GM18505 (cell line): ENCODE measurements around the gene PLEKHG3.

Experiments used
- ATAC-seq: cut with Tn5 transposase; IDR thresholded peaks from one replicate; pipeline ENCODE4 v1.9.1; 2021; ENCODE audit not compliant: unreplicated experiment
- POLR2A ChIP-seq: IDR thresholded peaks from 4 replicates; pipeline ENCODE4 v1.6.1; 2011; ENCODE audit warnings: borderline replicate concordance; ENCODE audit not compliant: insufficient read depth, insufficient read length; ENCODE audit errors: extremely low read depth

The PLEKHG3 gene

DNA sequence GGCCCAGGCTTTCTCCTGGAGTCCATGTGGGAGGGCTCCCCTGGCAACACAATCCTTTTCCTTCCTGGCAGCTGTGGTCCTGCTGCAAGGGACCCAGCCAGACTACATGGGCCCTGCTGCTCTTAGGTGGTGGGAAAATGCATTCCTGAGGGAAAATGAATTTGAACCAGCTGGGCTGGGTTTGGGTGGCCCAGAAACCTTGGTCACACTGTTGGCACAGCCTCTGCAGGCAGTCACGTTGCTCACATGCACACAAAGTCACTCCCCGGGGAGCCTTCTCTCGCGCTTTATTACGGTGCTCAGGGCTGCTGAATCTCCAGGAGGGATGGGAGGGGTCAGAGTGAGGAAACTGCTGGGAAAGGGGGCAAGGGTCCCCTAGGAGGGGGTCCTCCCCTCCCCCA, 17.2 kb downstream of the PLEKHG3 start:
- no peak for TF ChIP-seq POLR2A
- ATAC-seq: no peak

DNA sequence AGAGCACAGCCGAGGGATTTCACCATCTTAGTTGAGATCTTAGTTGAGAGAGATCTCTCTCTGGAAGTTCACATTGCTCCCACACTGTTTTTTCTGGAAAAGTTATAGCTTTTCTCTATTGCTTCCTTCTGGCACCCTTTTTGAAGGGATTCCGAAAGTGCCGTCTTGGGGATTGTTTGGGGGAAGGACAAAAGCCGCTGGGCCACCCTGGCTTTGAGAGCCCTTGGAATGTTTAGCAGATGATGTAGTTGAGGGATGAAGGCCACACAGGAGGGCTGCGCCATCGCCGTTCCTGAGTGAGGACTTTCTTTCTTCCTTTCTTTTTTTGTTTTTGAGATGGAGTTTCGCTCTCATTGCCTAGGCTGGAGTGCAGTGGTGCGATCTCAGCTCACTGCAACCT, 17.7 kb downstream of the PLEKHG3 start:
- no peak for TF ChIP-seq POLR2A
- no peak for ATAC-seq

- TF ChIP-seq POLR2A: no peak
- ATAC-seq: no peak
Measured at GRCh38 chr14:64722842-64723447, 18.7 kb downstream of the PLEKHG3 start.

DNA sequence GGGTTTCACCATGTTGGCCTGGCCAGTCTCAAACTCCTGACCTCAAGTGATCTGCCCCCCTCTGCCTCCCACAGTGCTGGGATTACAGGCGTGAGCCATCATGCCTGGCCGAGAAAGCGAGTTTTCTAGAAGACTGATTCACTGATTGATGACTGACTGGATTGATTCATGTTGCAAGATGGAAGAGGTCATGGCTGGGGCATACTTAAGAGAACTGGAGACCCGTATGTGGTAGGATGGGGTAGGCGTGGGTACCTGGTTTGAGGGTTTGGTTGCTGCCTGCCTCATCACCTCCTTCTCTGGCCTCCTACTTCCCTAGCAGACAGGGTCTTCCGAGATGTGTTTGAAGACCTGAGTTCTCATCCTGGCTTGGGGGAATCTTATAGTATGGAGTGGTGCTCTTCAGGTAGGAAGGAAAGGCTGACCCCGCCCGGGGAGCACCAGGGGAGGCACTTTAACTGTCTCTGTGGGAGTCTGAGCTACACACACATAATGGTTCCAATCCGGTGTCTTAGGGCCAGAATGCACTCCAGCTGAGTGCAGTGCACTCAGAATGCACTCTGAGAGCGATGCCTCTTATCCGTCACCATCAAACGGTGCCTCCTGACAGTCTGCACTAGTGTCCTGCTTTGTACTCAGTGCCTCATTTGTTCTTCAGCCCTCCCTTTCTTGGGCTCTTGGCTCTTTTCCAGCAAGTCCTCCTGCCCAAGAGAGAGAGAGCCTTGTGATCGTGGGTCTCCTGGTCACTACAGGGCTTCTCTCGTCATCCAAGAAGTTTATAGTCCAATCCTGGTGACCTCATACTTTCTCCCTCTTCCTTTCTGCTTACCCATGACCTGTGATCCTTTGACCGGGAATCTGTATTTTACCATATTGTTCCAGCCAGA, 19.7 kb downstream of the PLEKHG3 start:
- no peak for TF ChIP-seq POLR2A
- no peak for ATAC-seq

GRCh38 chr14:64724578-64724930, 20.3 kb downstream of the PLEKHG3 start:
- no peak for TF ChIP-seq POLR2A
- no peak for ATAC-seq

GRCh38 chr14:64725261-64725815, 21.1 kb downstream of the PLEKHG3 start:
- ATAC-seq: no peak
- no peak for TF ChIP-seq POLR2A

DNA sequence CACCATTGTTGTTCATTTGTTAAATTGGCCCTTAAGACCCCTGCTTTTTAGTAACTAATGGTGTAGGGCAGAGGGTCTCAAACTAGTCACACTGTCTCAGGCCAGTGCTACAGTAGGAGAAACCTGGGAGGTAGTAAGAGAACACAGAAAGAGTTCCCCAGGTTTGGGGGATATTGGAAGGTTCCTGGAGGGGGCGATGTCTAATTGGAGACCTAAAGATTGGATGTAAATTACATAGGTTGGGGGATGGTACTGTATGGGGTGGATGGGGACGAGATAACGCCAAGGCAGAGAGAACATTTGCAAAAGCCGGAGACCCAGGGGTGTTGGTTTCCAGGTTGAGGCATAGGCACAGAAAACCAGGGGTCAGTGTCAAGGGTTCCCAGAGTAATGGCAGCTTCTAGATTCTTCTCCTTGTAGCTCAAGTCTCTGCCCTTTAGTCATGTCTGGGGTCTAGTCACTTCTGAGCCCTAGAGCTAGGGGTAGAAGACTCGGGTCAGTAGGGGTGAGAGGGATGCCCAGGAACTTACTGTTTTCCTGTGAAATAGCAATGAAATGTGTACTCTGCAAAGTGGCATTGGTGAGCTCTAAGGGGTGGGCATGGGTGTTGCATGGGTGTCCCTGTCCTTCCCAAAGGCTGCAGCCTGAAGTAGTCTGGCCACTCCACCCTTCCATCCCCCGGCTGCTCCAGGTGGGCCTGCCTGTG, 21.8 kb downstream of the PLEKHG3 start:
- TF ChIP-seq POLR2A: no peak
- ATAC-seq: no peak

DNA sequence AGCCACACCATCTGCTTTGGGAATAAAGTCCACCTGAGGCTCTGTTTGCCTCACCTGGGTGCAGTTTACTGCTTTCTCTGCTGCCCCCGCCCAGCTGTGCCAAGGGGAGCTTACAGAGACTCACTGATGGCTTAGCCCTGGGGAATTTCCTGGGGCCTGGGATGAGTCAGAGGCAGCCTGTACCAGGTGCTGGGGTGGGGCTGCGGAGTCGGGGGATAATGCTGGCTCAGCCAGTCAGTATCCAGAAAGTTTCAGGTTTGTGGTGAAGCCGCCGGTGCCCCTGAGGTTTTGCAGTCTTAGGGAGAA, 22.3 kb downstream of the PLEKHG3 start:
- ATAC-seq: no peak
- TF ChIP-seq POLR2A: no peak

DNA sequence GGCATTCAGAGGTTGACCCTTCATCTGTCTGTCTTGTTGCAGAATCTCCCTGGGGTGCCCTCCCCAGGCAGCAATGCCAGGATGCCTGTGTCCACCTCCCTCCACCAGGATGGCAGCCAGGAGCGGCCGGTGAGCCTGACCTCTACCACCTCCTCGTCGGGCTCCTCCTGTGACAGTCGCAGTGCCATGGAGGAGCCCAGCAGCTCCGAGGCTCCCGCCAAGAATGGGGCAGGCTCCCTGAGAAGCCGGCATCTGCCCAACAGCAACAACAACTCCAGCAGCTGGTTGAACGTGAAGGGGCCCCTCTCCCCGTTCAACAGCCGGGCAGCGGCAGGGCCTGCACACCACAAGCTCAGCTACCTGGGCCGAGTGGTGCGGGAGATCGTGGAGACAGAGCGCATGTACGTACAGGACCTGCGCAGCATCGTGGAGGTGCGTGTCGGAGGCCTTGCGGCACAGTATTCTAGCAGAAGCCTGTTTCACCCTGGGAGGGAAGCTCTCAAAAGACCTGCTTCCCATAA, 23.4 kb downstream of the PLEKHG3 start:
- no peak for TF ChIP-seq POLR2A
- ATAC-seq: no peak

DNA sequence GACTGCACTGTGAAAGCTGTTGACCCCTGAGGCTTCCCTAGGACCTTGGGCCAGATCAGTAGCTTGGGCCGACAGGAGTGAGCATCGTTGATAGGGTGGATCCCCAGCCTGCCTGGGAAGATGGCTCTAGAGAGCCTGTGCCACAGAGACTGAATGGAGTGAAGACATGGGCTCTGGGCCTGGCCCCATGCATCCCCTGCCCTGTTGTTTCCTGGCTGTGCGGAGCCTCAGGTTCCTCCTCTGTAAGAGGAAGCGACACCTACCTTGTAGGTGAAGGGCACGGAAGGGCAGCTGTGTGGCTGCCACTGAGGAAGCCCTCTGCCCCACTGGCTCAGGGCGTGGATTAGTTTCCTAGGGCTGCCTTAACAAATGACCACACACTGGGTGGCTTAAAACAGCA, 23.9 kb downstream of the PLEKHG3 start:
- no peak for TF ChIP-seq POLR2A
- no peak for ATAC-seq

GRCh38 chr14:64728856-64729255, 24.6 kb downstream of the PLEKHG3 start:
- no peak for TF ChIP-seq POLR2A

DNA sequence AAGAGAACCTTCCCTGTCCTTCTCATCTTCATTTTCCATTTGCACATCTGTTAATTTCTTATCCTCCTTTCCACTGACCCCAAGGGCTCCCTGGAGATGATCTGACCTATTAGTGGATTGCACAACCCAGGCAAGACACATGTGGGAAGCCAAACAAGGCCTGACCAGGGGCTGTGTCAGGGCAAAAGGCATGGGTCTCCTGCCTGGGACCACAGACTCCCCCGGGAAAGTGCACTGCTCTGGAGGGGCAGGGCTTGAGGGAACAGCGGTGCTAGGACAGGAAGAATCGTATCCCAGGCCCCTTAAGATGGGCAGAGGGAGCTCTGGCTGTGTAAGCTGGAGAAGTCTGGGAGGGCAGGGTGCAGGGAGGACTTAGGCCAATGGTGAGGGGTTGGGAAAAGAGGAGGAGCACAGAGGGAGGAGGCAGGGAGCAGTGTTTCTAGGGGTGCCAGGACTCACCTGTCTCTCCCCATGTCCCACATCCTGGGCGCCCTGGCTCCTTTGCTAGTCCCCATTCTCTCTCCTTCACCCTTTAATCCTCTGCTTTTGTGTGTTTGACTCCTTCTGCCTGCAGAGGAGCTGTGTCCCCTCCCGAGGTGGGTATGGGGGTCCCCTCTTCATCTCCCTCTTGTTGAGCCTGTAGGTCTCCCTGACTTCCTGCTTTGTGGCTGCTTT, 25.3 kb downstream of the PLEKHG3 start:
- TF ChIP-seq POLR2A: no peak
- no peak for ATAC-seq

More at GRCh38 chr14:64728856-64729255, 24.6 kb downstream of the PLEKHG3 start:
- ATAC-seq: no peak

DNA sequence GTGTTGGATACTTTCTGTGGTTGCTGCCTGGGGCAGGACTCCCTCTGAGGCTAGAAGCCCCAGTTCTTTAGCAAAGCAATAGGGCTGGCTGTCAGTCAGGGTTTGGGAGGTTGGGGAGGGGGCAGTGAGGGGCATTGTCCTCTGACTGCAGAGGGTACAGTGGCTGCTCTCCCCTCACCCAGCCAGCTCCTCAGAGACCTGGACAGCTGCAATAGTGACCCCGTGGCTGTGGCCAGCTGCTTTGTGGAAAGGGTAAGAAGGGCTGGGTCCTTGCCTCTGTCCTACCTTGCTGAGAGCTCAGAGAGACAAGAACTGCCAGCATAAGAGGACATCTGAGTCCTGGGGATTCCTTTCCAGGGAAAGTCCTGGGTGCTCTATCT, 25.8 kb downstream of the PLEKHG3 start:
- ATAC-seq: no peak
- no peak for TF ChIP-seq POLR2A
